CMK (cell line): Measurements from ENCODE around the gene UBE2J1.
"Not testable (repeated sequence)": the region's sequence is repeated elsewhere in the genome, so short reads cannot be mapped to it uniquely, and the experiment has no call there.

Source experiments
- DNase-seq: peaks from one replicate; pipeline ENCODE4 v3.0.0-alpha.2; 2010; ENCODE audit warnings: low read depth

Gene UBE2J1, protein sequence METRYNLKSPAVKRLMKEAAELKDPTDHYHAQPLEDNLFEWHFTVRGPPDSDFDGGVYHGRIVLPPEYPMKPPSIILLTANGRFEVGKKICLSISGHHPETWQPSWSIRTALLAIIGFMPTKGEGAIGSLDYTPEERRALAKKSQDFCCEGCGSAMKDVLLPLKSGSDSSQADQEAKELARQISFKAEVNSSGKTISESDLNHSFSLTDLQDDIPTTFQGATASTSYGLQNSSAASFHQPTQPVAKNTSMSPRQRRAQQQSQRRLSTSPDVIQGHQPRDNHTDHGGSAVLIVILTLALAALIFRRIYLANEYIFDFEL

DNA sequence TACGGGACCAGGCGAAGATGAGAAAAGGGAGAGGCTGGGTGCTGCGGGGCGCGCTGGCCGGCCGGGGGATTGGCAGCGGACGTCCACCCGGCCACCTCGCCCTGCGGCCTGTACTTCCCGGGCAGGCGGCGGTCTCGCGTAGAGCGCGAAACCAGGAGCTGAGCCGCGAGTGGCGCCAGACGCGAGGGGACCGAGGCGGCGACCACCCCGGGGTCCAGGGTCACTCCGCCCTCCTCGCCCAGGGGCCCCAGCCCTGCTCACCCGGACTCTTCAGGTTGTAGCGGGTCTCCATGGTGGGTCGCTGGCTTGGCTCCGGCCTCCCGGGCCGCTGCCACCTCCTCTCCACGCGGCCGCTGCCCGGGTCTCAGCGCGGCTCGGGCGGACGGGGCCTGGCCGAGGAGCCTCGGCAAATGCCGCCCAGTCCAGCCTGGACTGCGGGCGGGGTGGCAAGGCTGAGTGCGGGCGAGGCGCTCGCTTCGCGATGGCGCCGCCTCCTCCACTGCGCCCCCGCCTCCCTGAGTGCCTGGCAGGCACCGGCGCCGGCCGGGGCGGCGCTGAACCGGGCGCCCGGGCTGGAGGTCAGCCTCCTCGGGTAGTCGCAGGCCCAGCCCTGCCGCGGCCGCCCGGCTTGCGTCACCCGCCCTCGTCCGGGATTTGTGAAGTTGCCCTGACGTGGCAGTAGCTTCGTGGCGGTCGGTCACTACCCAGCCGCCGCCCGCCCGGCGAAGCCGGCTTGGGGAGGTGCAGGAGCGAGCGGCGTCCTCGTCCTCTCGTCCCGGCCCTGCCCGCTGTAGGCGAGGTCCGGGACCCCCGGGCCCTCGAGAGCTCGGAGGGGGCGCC, at the start of gene UBE2J1:
Gene UBE2J1 (minus strand): TSS at position 445 of the 840 bp plus-strand sequence. CDS start 153 bp downstream, at position 292.
- DNase-seq, result peak; percentile 32

DNA sequence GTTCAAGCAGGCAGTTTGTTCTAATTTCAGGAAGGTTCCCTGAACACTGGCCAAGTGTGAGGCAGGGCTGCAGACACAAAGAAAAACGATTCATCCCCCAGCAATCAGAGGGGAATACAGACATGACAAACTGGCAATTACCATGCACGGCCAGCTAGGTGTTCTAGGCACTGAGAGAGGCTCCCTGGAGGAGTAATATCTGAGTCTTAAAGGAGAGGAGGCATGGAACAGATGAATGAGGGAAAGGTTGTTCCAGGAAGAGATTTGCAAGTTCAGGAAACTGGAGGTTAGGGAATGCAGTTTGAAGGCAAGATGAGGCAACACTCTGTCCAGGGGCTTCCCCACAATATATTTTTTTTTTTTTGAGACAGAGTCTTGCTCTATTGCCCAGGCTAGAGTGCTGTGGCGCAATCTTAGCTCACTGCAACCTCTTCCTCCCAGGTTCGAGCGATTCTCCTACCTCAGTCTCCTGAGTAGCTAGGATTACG, 48.4 kb upstream of the UBE2J1 start:
- DNase-seq, result no peak

DNA sequence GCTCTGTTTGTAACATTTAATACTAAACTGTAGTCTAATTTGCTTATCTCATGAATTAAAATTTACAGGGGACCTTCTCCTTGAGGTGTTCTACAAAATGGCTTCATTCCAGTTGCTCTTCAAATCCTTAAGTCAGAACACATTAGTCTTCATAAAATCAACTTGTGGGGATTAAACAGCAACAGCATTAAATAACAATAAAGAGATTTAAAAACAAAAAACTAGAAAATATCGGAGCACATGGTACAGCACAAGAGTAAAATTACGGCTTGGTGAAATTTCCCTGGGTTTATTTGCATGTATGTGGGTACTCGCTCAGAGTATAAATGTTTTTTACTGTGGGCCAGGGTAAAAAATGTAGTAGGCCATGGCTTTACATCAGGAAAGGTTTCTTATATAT, 47.5 kb upstream of the UBE2J1 start:
- no peak for DNase-seq

DNA sequence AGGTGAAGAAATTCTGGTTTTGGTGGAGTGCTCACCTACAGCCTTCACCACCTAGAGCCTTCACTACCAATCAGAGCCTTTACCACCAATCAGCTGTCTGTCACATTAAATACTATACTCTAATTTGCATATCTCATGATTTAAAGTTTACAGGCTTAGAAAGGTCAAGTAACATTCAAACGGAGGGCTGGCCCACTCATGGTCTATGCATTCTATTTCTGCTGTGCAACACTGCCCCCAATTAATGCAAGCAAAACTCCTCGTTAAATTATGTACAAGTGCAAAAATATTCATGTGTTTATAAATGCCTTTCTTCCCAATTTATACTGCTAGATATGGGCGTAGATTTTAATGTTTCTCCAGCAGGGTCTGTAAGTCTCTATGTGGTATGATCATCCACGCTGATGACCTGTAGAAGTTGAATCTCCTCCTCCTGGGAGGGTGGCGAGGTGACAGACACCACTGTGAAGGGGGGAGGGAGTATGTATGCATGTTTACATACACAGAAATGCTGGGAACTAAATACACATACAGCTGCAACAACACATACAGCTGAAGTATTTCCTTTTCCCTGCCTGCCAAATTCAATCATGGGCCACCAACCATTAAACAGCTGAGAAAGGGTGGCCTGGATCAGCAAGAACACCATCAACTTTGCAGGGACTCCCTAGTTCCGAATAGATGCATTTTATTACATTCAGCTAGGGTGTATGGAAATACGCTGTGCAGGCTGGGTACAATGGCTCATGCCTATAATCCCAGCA, 46.4 kb upstream of the UBE2J1 start:
- no peak for DNase-seq

DNA sequence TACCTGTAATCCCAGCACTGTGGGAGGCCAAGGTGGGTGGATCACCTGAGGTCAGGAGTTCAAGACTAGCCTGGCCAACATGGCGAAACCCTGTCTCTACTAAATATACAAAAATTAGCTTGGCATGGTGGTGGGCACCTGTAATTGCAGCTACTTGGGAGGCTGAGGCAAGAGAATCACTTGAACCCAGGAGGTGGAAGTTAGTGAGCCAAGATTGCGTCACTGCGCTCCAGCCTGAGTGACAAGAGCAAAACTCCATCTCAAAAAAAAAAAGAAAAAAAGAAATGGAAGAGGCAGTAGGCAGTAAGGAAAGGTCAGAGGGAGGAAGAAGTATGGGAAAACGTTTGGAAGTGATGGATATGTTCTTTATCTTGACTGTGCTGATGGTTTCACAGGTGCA, 45.4 kb upstream of the UBE2J1 start:
- DNase-seq, result not testable (repeated sequence)

DNA sequence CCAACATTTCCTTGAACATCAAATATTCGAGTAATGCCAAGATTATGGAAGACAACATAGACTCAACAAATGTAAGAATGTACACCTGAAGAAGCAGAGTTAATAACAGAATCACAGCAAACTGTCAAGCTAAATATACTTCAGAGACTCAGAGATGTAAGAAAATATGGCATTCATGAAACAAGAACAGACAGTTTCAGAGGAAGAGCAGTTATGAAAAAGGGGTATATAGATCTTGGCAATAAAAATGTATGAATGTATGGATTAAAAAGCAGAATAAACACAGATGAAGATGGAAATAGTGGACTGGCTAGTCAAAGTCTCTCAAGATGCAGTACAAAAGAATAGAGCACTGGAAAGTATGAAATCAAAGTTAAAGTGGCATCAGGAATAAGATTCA, 41.1 kb upstream of the UBE2J1 start:
- no peak for DNase-seq

DNA sequence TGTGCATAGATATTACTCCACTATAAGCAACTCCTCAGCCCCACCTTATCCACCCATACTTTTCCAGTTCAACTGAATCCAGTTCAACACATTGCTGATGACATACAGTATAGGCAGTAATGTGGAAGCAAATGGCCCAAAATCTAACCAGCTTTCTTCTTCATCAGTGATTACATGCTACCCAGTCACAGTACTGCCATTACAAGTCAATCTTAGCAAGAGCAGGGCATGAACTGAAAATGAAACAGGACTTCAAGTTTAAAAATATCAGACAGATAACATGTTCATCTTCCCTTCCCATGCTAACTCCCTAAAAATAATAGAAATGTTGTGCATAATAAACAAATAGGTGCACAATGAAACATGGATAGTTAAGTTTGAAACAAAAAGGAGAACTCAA, 40.3 kb upstream of the UBE2J1 start:
- DNase-seq, result no peak

DNA sequence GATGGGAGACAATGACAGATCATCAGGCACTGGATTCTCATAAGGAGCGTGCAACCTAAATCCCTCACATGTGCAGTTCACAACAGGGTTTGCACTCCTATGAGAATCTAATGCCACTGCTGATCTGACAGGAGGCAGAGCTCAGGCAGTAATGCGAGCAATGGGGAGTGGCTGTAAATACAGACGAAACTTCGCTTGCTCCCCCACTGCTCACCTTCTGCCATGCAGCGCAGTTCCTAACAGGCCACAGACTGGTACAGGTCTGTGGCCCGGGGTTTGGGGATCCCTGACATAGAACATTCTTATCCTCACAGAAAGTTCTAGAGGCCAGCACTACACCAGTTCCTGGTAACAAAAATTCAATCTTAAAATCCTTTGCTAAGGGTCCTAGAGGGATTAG, 36.3 kb upstream of the UBE2J1 start:
- DNase-seq, result no peak

DNA sequence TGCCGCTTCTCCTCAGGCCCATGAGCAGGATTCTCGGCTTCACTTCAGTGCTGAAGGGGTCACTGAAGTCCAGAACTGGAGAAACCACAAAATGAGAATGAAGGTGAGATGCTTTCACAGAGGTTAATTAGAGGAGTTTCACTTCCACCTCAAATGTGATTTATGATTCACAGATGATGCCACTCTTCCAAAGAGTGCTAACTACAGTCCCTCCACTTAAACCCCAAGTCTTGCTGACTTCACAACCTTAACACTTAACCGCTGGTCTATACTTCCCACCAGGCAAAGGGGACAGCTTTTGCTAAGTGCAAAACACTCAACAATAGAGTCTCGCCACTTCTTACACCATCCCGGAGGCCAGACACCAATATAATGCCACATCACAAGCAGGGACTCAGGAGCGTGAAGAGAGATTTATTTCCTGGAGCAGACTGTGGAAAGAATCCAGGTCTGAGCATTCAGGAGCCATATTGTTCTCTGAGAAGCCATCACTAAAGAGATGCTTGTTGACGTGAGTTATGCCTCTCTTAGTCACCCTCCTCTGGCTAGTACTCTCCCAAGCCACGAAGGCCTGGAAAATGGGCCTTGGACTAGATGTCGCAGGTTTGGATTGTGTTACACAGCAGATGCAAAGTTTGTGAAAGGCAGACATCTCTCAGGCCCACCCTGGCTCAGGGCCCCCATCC, 35.1 kb upstream of the UBE2J1 start:
- no peak for DNase-seq

DNA sequence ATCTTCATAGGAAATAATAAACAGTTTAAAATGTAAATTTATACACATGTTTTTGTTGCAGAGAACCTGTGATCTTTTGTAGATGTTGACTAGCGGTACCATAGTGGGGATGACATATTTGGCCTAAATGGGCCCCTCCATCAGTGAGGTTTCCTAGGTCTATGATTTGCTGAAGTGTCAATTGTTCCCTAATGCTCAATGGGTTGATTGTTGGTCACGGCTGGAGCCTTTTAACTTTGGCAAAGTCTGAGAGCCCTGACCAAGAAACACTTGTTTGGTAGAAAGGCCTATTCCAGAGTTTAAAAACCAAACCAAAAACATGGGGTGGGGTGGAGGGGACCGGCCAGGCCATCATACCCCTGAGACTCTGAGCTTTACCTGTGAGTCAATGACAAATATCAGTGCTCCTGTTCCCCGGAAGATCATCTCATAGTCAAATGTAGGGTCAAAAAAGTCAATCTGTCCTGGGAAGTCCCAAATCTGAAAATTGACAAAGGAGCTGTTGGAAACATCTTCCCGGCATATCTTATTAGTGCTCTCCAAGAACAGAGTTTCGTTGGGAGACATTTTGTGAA, 34.5 kb upstream of the UBE2J1 start:
- DNase-seq, result no peak

DNA sequence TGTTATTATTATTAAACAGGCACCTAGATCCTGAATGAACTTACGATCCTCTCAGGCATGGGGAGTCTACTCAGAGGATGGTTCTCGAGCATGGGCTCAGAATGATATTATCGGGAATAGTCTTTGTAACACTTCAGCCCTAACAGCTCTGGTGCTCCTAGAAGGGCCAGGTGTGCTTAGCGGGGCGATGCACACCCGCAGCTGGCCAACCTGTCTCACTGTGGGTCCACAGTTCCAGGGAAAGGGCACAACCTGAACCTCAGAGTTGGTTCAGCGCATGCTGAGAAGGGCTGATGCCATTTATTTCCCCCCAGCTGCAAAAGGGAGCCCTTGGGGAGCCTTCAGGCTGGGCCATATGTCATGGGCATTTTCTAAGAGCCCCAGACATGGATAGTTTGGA, 33.3 kb upstream of the UBE2J1 start:
- no peak for DNase-seq

DNA sequence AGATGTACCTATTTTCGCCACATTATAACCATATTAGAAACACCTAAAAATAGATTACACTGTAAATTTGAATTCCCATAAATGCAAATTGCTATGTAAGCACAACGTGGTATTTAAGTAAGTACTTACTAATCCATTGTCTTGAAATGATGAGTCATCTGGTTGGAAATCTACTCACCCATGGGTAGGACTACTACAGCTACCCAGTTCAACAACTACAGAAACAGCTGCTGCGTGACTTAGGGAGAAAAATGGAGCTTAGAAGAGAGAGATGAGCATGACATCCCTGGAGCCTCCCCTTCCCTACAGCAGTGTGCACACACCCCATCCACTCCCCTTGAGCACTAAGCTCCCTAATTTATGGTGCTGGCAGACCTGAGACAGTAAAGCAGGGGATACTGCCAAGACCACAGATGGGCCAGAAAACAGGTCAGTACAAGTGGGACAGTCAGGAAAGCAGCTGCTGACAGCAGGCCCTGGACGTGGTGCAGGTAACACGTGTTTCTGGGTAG, 32.7 kb upstream of the UBE2J1 start:
- no peak for DNase-seq

DNA sequence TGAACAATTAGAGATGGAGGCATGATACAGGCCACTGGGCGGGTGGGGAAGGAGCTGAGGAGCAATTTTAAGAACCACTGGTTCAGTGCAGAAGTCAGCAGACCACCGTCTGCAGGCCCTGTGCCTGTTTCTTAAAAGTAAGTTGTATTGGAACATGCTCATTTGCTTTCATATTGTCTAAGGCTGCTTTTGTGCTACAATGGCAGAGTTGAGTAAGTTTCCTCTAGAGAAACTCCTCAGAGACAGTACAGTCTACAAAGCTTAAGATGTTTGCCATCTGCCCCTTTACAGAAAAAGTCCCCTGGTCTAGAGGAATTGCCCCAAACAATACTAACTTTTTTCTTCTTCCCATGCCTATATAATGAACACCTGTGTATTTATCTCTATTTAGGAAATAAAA, 28.5 kb upstream of the UBE2J1 start:
- DNase-seq, result no peak

DNA sequence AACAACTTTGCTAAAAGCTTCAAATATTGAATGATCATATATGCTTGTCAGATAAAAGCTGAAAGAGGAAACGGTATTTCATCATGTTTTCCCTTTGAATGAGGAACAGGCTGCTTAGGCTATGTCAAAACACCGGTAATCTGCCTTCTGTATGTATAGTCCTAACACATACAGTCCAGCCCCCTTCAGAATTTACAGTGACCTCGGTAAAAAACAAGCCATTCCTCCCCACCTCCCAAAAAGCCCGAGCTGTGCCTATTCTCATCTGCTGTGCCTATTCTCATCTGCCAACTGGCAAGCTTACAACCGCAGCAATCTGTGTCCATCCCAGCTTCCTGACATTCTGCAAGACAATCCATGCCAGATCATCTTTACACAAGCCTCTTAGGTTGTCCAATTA, 26.8 kb upstream of the UBE2J1 start:
- DNase-seq, result no peak

DNA sequence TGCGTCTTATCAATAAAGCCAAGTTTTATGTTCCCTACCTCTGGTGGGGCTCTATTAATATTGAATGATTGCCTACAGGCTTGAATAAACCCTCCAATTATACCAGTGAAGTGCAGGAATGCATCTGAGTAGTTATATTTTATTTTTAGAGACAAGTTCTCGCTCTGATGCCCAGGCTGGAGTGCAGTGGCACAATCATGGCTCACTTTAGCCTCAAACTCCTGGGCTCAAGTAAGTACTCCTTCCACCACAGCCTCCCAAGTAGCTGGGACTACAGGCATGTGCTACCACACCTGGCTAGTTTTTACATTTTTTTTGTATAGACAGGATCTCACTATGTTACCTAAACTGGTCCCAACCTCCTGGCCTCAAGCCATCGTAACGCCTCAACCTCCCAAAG, 26.1 kb upstream of the UBE2J1 start:
- no peak for DNase-seq

DNA sequence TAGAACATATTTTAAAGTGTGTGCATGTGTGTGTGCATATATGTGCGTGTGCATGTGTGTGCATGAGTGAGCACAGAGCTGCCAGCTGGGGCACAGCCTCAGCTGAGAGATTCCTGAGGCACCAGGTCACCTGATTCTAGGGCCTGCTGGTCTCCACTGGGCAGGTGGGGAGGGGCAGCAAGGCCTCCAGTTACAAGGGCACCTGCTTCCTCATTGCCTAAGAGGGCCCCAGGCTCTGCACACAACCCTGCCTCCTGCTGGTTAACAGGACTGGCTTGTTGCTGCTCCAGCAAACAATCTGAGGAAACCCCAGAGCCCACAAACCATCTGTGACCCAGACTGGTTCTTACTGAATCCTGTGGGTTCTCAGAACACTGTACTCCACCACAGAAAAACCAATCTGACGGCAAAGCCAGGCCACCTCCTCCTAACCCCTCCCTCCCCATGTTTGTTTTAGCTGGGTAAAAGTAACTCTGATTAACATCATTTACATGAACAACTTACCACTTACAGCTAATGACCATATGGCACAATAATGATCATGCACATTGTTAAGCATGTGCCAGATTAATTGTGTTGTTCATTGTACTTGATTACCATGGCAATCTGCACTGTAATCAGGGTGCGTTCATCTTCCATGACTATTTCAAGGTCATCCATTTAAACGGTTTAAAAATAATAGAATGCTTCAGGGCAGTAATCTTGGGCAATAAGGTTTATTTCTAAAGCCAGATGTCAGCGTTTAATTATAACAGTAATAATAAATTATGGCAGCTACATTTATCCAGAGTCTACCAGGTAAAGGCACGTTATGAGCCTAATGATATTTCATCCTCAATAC, 23.1 kb upstream of the UBE2J1 start:
- DNase-seq, result peak; percentile 12

DNA sequence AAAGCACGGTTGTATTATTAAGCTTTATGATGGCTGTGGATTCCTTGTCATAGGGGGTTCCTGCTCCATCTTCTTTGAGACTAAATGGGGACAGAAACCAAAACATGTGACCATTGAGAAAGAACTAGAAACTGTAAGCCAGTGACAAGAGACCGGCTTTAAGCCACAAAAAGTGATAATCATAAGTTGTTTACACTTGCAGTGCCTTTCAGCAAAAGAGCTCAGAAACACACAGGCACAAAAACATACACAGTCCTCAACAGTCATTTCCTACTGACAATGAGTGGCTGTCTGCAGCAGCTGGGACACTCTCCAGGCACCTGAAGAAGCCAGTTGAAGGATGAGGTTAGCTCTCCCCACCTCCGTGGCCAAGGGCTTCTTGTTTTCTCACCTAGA, 20.0 kb upstream of the UBE2J1 start:
- no peak for DNase-seq

DNA sequence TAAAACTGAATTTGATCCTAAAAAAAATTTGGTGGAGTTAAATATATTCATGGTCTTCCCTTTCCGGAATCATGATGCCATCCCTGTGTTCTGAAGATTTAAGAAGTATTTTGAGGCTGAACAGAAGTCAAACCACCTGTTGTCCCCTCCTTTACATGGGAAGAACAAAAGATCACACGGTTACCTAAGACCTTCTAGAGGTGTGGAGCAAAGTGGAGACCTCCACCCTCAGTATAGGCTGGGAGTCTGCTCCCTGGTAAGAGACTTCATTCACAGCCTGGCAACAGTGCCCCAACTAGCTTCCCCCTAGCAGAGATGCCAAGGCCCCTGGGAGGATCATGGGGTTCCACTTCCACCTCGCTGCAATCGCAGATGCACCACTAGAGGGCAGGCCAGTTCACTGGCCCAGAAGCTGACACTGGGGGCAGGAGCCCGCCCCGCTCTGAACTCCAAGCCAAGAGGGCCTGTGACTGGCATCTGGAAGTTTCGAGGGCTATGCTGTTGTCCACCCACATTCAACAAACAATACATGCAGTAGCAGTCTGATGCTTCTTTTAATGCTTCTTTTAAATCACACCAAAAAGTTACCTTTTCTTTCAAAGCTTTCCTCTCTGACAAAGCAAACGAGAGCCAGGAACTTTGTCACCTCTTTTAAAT, 19.5 kb upstream of the UBE2J1 start:
- DNase-seq, result peak; percentile 36

DNA sequence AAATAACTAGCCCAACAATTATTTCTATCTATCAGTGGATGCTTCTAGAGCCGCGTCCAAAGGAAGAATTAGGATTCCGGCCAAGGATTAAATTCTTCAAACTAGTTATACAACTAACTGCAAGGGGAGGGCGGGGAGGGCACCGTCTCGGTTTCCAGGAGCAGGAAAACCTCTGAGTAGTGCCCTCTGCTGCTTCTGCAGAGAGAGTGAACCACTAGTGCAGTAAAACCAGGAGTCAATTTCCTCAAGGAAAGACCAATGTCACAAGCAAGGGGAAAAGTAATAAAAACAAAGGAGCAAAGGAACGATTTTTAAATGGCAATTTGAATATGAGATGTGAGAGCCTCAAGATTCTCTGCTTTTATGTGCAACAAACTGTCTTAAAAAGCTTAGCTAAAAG, 16.5 kb upstream of the UBE2J1 start:
- no peak for DNase-seq

DNA sequence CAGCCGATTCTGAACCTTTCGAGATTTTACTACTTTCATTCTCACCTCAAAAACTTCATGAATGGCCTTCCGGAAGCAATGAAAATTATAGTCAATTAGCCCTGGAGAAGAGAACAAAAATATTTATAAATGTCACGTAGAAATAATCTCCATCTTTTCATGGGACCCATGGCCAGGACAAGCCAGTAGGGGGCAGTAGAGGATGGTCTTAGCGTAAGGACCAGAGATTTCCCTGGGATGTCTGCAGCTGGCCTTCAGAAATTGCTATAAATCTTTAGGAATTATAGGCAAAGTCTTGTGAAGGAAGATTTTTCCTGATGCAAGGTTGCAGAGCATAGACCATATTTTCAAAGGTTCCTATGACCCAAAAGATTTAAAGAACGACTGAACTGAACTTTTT, 15.6 kb upstream of the UBE2J1 start:
- DNase-seq, result no peak
